H1 (cell line): ENCODE measurements around the gene TNFRSF18. TPM values are rescaled to one million over a fixed set of nuclear protein-coding genes. Genes with fewer than 3 reads are reported as not detected.

Experiments used
- KDM1A ChIP-seq: fragments of 200-600, 300-600 bp; sonication (generic); IDR thresholded peaks from 2 replicates; pipeline ENCODE4 v1.7.1; 2016; ENCODE audit warnings: mild to moderate bottlenecking, low read length, borderline replicate concordance
- KDM4A ChIP-seq: IDR thresholded peaks from one replicate; pipeline ENCODE4 v1.7.1; 2012; ENCODE audit warnings: low read depth, mild to moderate bottlenecking, moderate library complexity, low read length, inconsistent platforms; ENCODE audit not compliant: severe bottlenecking
- RFX5 ChIP-seq: IDR thresholded peaks from 2 replicates; pipeline ENCODE4 v1.6.1; 2011; ENCODE audit warnings: low read depth, low read length, improper control_type of control experiment, borderline replicate concordance
- TAF1 ChIP-seq: IDR thresholded peaks from 2 replicates; pipeline ENCODE4 v1.6.1; 2011; ENCODE audit warnings: mild to moderate bottlenecking, low read depth, low read length
- TAF7 ChIP-seq: optimal IDR thresholded peaks from 2 replicates; pipeline ENCODE3; 2011; ENCODE audit warnings: low read depth, mild to moderate bottlenecking, inconsistent platforms, low read length, moderate library complexity, borderline replicate concordance
- TCF12 ChIP-seq: IDR thresholded peaks from 2 replicates; pipeline ENCODE4 v1.6.1; 2011; ENCODE audit warnings: low read depth, mild to moderate bottlenecking, low read length
- polyA plus RNA-seq, 7 experiments: library from polyadenylated mRNA; depleted of rRNA in 3 of 7; stranded (reverse) in 5 of 7; unstranded in 2 of 7; fragments of >200 nt in 5 of 7; fragments of 200-250 nt in 2 of 7; gene quantifications; 1 replicate in 5 of 7; 2 replicates in 1 of 7; 4 replicates in 1 of 7; pipeline versions ENCODE4 v1.2.1 to v1.2.3, GENCODE V29; 2011 to 2013; ENCODE audit warnings: missing spikeins in 2 of 7, mixed read lengths in 2 of 7
- total RNA-seq: library from RNA; stranded (reverse); fragmentation: NEBNext Ultra II Directional; extraction: Animal tissue kit (Norgen Biotek cat#: 25700); gene quantifications from 2 replicates; pipeline ENCODE4 v1.2.1, GENCODE V29; 2021
- TF ChIP-seq, protein P1 (sequence below): IDR thresholded peaks from 2 replicates; pipeline ENCODE4 v1.6.1; 2012; ENCODE audit warnings: low read length, inconsistent platforms
- TF ChIP-seq, protein P2 (sequence below): fragments of 300-600 bp; sonication (generic); IDR thresholded peaks from 2 replicates; pipeline ENCODE4 v1.7.1; 2012; ENCODE audit warnings: low read length, moderate library complexity, mild to moderate bottlenecking, inconsistent platforms; ENCODE audit not compliant: insufficient replicate concordance

Gene TNFRSF18
- total and polyA plus RNA-seq, 2 of the 8 experiments (the other 6 are each of a cell fraction or from before 2014, with no cell fraction given): 1.5 to 2.5 TPM

DNA sequence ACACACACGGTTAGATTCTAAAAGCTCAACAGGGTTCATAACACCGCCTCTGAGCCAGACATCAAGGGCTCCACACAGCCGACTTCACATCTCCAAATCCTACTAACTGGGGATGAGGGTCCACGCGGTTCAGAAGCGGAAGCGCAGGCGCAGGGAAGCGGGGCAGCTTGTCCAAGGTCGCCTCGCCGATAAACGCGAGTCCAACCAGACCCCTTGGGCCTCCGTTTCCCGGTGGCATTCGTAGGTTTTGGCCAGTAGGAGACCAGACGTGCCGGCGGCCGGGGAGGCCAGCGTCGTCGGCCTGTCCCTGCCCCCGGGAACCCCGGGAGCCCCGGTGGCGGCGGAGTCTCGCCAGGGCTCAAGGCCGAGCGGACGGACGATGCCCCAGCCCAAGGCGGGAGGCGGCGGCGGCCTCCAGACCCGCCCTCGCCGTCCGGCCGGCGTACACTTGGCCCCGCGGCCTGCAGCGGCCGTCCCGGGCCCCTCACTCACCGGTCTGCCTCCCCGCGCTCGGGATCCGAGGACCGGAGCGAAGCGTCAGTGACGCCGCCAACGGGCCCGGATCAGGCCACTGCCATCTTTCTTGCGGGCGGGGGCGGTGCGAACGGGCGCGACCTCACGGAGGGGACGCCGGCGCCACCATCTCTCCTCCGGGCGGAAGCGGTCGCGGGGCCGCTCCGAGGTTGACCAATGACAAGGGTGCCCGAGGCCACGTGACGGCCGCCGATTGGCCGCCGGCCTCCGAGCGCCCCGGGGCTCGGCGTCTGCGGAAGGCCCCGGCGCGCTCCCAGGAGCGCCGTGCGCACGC lies 25.2 kb upstream of the TNFRSF18 start, which contains the start of gene SDF4 (continued):
- no peak for TF ChIP-seq RFX5
- TF ChIP-seq, protein P1, sequence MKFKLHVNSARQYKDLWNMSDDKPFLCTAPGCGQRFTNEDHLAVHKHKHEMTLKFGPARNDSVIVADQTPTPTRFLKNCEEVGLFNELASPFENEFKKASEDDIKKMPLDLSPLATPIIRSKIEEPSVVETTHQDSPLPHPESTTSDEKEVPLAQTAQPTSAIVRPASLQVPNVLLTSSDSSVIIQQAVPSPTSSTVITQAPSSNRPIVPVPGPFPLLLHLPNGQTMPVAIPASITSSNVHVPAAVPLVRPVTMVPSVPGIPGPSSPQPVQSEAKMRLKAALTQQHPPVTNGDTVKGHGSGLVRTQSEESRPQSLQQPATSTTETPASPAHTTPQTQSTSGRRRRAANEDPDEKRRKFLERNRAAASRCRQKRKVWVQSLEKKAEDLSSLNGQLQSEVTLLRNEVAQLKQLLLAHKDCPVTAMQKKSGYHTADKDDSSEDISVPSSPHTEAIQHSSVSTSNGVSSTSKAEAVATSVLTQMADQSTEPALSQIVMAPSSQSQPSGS: no peak
- no peak for TF ChIP-seq TCF12
- peak; percentile 77 for TF ChIP-seq TAF1
- TF ChIP-seq TAF7: peak; percentile 62
- no peak for TF ChIP-seq KDM1A
- TF ChIP-seq KDM4A: peak; percentile 70
- TF ChIP-seq, protein P2, sequence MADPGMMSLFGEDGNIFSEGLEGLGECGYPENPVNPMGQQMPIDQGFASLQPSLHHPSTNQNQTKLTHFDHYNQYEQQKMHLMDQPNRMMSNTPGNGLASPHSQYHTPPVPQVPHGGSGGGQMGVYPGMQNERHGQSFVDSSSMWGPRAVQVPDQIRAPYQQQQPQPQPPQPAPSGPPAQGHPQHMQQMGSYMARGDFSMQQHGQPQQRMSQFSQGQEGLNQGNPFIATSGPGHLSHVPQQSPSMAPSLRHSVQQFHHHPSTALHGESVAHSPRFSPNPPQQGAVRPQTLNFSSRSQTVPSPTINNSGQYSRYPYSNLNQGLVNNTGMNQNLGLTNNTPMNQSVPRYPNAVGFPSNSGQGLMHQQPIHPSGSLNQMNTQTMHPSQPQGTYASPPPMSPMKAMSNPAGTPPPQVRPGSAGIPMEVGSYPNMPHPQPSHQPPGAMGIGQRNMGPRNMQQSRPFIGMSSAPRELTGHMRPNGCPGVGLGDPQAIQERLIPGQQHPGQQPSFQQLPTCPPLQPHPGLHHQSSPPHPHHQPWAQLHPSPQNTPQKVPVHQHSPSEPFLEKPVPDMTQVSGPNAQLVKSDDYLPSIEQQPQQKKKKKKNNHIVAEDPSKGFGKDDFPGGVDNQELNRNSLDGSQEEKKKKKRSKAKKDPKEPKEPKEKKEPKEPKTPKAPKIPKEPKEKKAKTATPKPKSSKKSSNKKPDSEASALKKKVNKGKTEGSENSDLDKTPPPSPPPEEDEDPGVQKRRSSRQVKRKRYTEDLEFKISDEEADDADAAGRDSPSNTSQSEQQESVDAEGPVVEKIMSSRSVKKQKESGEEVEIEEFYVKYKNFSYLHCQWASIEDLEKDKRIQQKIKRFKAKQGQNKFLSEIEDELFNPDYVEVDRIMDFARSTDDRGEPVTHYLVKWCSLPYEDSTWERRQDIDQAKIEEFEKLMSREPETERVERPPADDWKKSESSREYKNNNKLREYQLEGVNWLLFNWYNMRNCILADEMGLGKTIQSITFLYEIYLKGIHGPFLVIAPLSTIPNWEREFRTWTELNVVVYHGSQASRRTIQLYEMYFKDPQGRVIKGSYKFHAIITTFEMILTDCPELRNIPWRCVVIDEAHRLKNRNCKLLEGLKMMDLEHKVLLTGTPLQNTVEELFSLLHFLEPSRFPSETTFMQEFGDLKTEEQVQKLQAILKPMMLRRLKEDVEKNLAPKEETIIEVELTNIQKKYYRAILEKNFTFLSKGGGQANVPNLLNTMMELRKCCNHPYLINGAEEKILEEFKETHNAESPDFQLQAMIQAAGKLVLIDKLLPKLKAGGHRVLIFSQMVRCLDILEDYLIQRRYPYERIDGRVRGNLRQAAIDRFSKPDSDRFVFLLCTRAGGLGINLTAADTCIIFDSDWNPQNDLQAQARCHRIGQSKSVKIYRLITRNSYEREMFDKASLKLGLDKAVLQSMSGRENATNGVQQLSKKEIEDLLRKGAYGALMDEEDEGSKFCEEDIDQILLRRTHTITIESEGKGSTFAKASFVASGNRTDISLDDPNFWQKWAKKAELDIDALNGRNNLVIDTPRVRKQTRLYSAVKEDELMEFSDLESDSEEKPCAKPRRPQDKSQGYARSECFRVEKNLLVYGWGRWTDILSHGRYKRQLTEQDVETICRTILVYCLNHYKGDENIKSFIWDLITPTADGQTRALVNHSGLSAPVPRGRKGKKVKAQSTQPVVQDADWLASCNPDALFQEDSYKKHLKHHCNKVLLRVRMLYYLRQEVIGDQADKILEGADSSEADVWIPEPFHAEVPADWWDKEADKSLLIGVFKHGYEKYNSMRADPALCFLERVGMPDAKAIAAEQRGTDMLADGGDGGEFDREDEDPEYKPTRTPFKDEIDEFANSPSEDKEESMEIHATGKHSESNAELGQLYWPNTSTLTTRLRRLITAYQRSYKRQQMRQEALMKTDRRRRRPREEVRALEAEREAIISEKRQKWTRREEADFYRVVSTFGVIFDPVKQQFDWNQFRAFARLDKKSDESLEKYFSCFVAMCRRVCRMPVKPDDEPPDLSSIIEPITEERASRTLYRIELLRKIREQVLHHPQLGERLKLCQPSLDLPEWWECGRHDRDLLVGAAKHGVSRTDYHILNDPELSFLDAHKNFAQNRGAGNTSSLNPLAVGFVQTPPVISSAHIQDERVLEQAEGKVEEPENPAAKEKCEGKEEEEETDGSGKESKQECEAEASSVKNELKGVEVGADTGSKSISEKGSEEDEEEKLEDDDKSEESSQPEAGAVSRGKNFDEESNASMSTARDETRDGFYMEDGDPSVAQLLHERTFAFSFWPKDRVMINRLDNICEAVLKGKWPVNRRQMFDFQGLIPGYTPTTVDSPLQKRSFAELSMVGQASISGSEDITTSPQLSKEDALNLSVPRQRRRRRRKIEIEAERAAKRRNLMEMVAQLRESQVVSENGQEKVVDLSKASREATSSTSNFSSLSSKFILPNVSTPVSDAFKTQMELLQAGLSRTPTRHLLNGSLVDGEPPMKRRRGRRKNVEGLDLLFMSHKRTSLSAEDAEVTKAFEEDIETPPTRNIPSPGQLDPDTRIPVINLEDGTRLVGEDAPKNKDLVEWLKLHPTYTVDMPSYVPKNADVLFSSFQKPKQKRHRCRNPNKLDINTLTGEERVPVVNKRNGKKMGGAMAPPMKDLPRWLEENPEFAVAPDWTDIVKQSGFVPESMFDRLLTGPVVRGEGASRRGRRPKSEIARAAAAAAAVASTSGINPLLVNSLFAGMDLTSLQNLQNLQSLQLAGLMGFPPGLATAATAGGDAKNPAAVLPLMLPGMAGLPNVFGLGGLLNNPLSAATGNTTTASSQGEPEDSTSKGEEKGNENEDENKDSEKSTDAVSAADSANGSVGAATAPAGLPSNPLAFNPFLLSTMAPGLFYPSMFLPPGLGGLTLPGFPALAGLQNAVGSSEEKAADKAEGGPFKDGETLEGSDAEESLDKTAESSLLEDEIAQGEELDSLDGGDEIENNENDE: no peak
- TF ChIP-seq, all 59 proteins: peak for 25
